Spleen (tissue), 11 donors: ENCODE results near the gene MED9. TPM values are rescaled to one million over a fixed set of nuclear protein-coding genes. Genes with fewer than 3 reads are reported as not detected.

Source experiments
- DNase-seq: peaks from one replicate; pipeline ENCODE4 v3.0.0-alpha.2; 2020
- H3K27ac ChIP-seq, 8 donors: fragments of 200-600 bp; sonication (generic) in 7 of 8; 1 replicate in 4 of 8; 2 replicates in 4 of 8; pipeline versions ENCODE4 v1.5.0 to v1.8.0; 2016 to 2021; ENCODE audit warnings: inconsistent platforms in 4 of 8, mild to moderate bottlenecking in 4 of 8, moderate library complexity in 1 of 8
- H3K27me3 ChIP-seq, 7 donors: fragments of 200-600 bp; sonication (generic) in 6 of 7; replicated peaks in 1 of 7; 1 replicate in 4 of 7; 2 replicates in 3 of 7; pipeline versions ENCODE4 v1.5.0 to v1.8.0; 2016 to 2021; ENCODE audit warnings: inconsistent platforms in 3 of 7, mild to moderate bottlenecking in 1 of 7
- H3K36me3 ChIP-seq, 6 donors: fragments of 200-600 bp; sonication (generic) in 5 of 6; 1 replicate in 4 of 6; 2 replicates in 2 of 6; pipeline versions ENCODE4 v1.5.0 to v1.8.0; 2016 to 2021; ENCODE audit warnings: inconsistent platforms in 2 of 6
- H3K4me1 ChIP-seq, 6 donors: fragments of 200-600 bp; sonication (generic) in 5 of 6; 1 replicate in 3 of 6; 2 replicates in 3 of 6; pipeline versions ENCODE4 v1.5.0 to v1.8.0; 2016 to 2021; ENCODE audit warnings: inconsistent platforms in 3 of 6
- H3K4me3 ChIP-seq, 8 donors: fragments of 200-600 bp; sonication (generic) in 7 of 8; 1 replicate in 4 of 8; 2 replicates in 4 of 8; pipeline versions ENCODE4 v1.5.0 to v1.8.0; 2016 to 2021; ENCODE audit warnings: inconsistent platforms in 4 of 8, mild to moderate bottlenecking in 4 of 8, moderate library complexity in 2 of 8
- H3K9me3 ChIP-seq, 8 donors: fragments of 200-600 bp; sonication (generic) in 7 of 8; 1 replicate in 4 of 8; 2 replicates in 4 of 8; pipeline versions ENCODE4 v1.5.0 to v1.8.0; 2016 to 2021; ENCODE audit warnings: inconsistent platforms in 4 of 8
- CTCF ChIP-seq, 11 experiments: fragments of 200-600 bp in 7 of 11; fragments of 450-650 bp in 4 of 11; sonication (generic) in 4 of 11; IDR thresholded peaks in 8 of 11; conservative IDR thresholded peaks in 3 of 11; 1 replicate in 7 of 11; 2 replicates in 4 of 11; pipeline versions ENCODE4 v1.4.0 to v1.8.0; 2016 to 2021; ENCODE audit warnings: antibody characterized with exemption in 11 of 11, inconsistent platforms in 4 of 11, mild to moderate bottlenecking in 1 of 11
- POLR2A ChIP-seq, 3 donors: fragments of 450-650 bp; IDR thresholded peaks; one replicate each; pipeline ENCODE4 v1.5.1; 2017; ENCODE audit warnings: antibody characterized with exemption in 3 of 3, mild to moderate bottlenecking in 1 of 3
- POLR2AphosphoS5 ChIP-seq, 3 donors: sonication (generic); formaldehyde crosslinking; IDR thresholded peaks; one replicate each; pipeline ENCODE4 v1.5.1; 2017; ENCODE audit warnings: antibody characterized with exemption in 3 of 3
- WGBS, 5 donors: extraction: QIAGEN DNeasy Blood & Tissue Kit in 3 of 5; methylation state at CpG; one replicate each; pipeline versions ENCODE4 v1.1.5 to v1.1.7; 2013 to 2018; 5-methylcytosine and 5-hydroxymethylcytosine counted together
- intact Hi-C: fragments of 100-400 bp; cut with DNase I; formaldehyde crosslinking; loops from one replicate; pipeline ENCODE4 v1.15.0; 2023; ENCODE audit warnings: low total_unique reads
- polyA plus RNA-seq, 3 donors: library from polyadenylated mRNA; stranded (reverse); fragments of 200-250 nt; gene quantifications; one replicate each; pipeline ENCODE4 v1.2.1, GENCODE V29; 2013
- total RNA-seq, 7 donors: library from RNA; depleted of rRNA in 3 of 7; stranded (reverse); fragments of >200 nt in 3 of 7; fragmentation: NEBNext Ultra II Directional in 4 of 7; extraction: Animal tissue kit (Norgen Biotek cat#: 25700) in 4 of 7; gene quantifications; one replicate each; pipeline versions ENCODE4 v1.1.0 to v1.2.1, GENCODE V29; 2016 to 2021
- donor health status: healthy with polysubstance abuse.
- donor health status: DM: no; HTN: no; CAD: no; lungs with moderate emphysema.
- donor health status: DM: no; HTN: no; CAD: no.
- donor health status: Bipolar disorder and iron deficiency.
- donor health status: healthy.
- donor health status: DM: no; HTN: no; CAD: no.
- donor health status: DM: yes; HTN: yes; CAD: no.

The MED9 gene
- total and polyA plus RNA-seq, 10 donors = 8.5 to 19.2 (median 14.1) TPM

GRCh38 chr17:17506181-17506741 lies 29.5 kb downstream of the MED9 start:
- H3K27me3 ChIP-seq = no peaks in the 10 kb centered on the region
- H3K9me3 ChIP-seq = no peaks in the 10 kb centered on the region
- peak overlapping the region in 7 of 8 donors; percentile 55 to 75 (median 67) for H3K27ac ChIP-seq
- peaks cover 0 to 19% (median 11%) of the 10 kb centered on the region in 6 donors for H3K4me1 ChIP-seq
- no peak for DNase-seq
- H3K4me3 ChIP-seq = no peak overlapping the region
- intact Hi-C loops = loop anchor here (10.0 kb wide), 1 partner anchor 109 kb away; no protein-coding TSS in a partner anchor
- WGBS, 5 donors = 55 to 80% (median 76%) methylated on average over 7 to 22 of the region's 22 CpGs
- TF ChIP-seq POLR2AphosphoS5 (IDR thresholded peaks at IDR 0.05) = peak; percentile 51 to 64 (median 57)
- no peak for TF ChIP-seq POLR2A (IDR thresholded peaks at IDR 0.05)
- no peak for TF ChIP-seq CTCF (IDR thresholded peaks at IDR 0.05 in 8 of 11, conservative IDR thresholded peaks at IDR 0.05 in 3 of 11)
- peaks cover 0 to 4% (median 0%) of the 10 kb centered on the region in 6 donors for H3K36me3 ChIP-seq

- Histone ChIP-seq H3K27me3 (no peaks in the 10 kb centered on the region), H3K4me3 (no peak overlapping the region), H3K27ac (peak overlapping the region in 7 of 8 donors; percentile 55 to 75 (median 67)), H3K4me1 (peaks cover 0 to 19% (median 11%) of the 10 kb centered on the region in 6 donors), H3K9me3 (no peaks in the 10 kb centered on the region), H3K36me3 (peaks cover 0 to 4% (median 0%) of the 10 kb centered on the region in 6 donors)
- 38 to 54% (median 50%) methylated on average over 11 to 17 of the region's 17 CpGs for WGBS, 5 donors
- no peak for DNase-seq
- TF ChIP-seq POLR2A (IDR thresholded peaks at IDR 0.05) = no peak
- TF ChIP-seq POLR2AphosphoS5 (IDR thresholded peaks at IDR 0.05) = peak in 1 of 3 donors; percentile 5
- intact Hi-C loops = loop anchor here (10.0 kb wide), 1 partner anchor 108 kb away; no protein-coding TSS in a partner anchor
Observed at GRCh38 chr17:17506893-17507464, 30.2 kb downstream of the MED9 start.

- peak overlapping the region in 5 of 8 donors; percentile 55 to 75 (median 66) for H3K27ac ChIP-seq
- no peaks in the 10 kb centered on the region for H3K27me3 ChIP-seq
- H3K4me1 ChIP-seq = peaks cover 0 to 19% (median 11%) of the 10 kb centered on the region in 6 donors
- H3K4me3 ChIP-seq = no peak overlapping the region
- TF ChIP-seq POLR2AphosphoS5 (IDR thresholded peaks at IDR 0.05) (no peak), CTCF (IDR thresholded peaks at IDR 0.05 in 8 of 11, conservative IDR thresholded peaks at IDR 0.05 in 3 of 11) (no peak), POLR2A (IDR thresholded peaks at IDR 0.05) (no peak)
- no peaks in the 10 kb centered on the region for H3K9me3 ChIP-seq
- H3K36me3 ChIP-seq = peaks cover 0 to 4% (median 0%) of the 10 kb centered on the region in 6 donors
- 85 to 93% (median 89%) methylated on average over 10 to 16 of the region's 16 CpGs for WGBS, 5 donors
- no peak for DNase-seq
- intact Hi-C loops = loop anchor here (10.0 kb wide), 1 partner anchor 107 kb away; no protein-coding TSS in a partner anchor
Observed at GRCh38 chr17:17507465-17508011, 30.7 kb downstream of the MED9 start.

- H3K36me3 ChIP-seq = peaks cover 0 to 4% (median 0%) of the 10 kb centered on the region in 6 donors
- H3K9me3 ChIP-seq = no peaks in the 10 kb centered on the region
- WGBS, 5 donors = 88 to 91% (median 89%) methylated on average over 7 to 11 of the region's 11 CpGs
- H3K4me3 ChIP-seq = no peak overlapping the region
- TF ChIP-seq POLR2AphosphoS5 (IDR thresholded peaks at IDR 0.05) (no peak), POLR2A (IDR thresholded peaks at IDR 0.05) (no peak), CTCF (IDR thresholded peaks at IDR 0.05 in 8 of 11, conservative IDR thresholded peaks at IDR 0.05 in 3 of 11) (no peak)
- no peak for DNase-seq
- H3K27ac ChIP-seq = no peak overlapping the region
- H3K27me3 ChIP-seq = no peaks in the 10 kb centered on the region
- H3K4me1 ChIP-seq = peaks cover 0 to 19% (median 11%) of the 10 kb centered on the region in 6 donors
- intact Hi-C loops = loop anchor here (10.0 kb wide), 1 partner anchor 107 kb away; no protein-coding TSS in a partner anchor
Observed at GRCh38 chr17:17508019-17508535, 31.3 kb downstream of the MED9 start.
